Breast epithelium (tissue), 4 donors: ENCODE results near the gene TENM4. TPM values are rescaled to one million over a fixed set of nuclear protein-coding genes. Genes with fewer than 3 reads are reported as not detected.

ENCODE experiments used
- DNase-seq, 2 donors: peaks; one replicate each; pipeline ENCODE4 v3.0.0-alpha.2; 2019; ENCODE audit warnings: low spot score in 2 of 2
- H3K27ac ChIP-seq, 2 donors: fragments of 200-600 bp; sonication (generic) in 1 of 2; one replicate each; pipeline ENCODE4 v1.5.1; 2016 to 2019; ENCODE audit warnings: mild to moderate bottlenecking in 1 of 2
- H3K27me3 ChIP-seq, 2 donors: fragments of 200-600 bp; sonication (generic) in 1 of 2; one replicate each; pipeline versions ENCODE4 v1.5.1 to v1.6.0; 2017 to 2019; ENCODE audit warnings: control low read depth in 1 of 2, mild to moderate bottlenecking in 1 of 2
- H3K36me3 ChIP-seq: fragments of 200-600 bp; one replicate; pipeline ENCODE4 v1.5.1; 2019
- H3K4me1 ChIP-seq, 2 donors: fragments of 200-600 bp; sonication (generic); one replicate each; pipeline ENCODE4 v1.5.1; 2016 to 2019; ENCODE audit warnings: control low read depth in 1 of 2
- H3K4me3 ChIP-seq, 3 donors: fragments of 200-600 bp; sonication (generic); 1 replicate in 2 of 3; 2 replicates in 1 of 3; pipeline ENCODE4 v1.5.1; 2016 to 2019; ENCODE audit warnings: mild to moderate bottlenecking in 3 of 3, moderate library complexity in 2 of 3
- H3K9me3 ChIP-seq, 2 donors: fragments of 200-600 bp; sonication (generic) in 1 of 2; one replicate each; pipeline ENCODE4 v1.5.1; 2016 to 2019; ENCODE audit warnings: control low read depth in 1 of 2
- CTCF ChIP-seq, 3 donors: fragments of 450-650 bp; IDR thresholded peaks; one replicate each; pipeline ENCODE4 v1.5.1; 2016 to 2017; ENCODE audit warnings: antibody characterized with exemption in 3 of 3, mild to moderate bottlenecking in 3 of 3, moderate library complexity in 3 of 3
- POLR2A ChIP-seq: fragments of 450-650 bp; IDR thresholded peaks from one replicate; pipeline ENCODE4 v1.6.1; 2016; ENCODE audit warnings: antibody characterized with exemption, mild to moderate bottlenecking, moderate library complexity
- POLR2AphosphoS5 ChIP-seq, 3 donors: sonication (generic); formaldehyde crosslinking; IDR thresholded peaks; one replicate each; pipeline ENCODE4 v1.6.1; 2017; ENCODE audit warnings: antibody characterized with exemption in 3 of 3
- intact Hi-C: fragments of 100-400 bp; cut with DNase I; formaldehyde crosslinking; loops from one replicate; pipeline ENCODE4 v1.15.1; 2023; ENCODE audit warnings: low total_unique reads
- total RNA-seq, 3 donors: library from RNA; depleted of rRNA; stranded (reverse); fragments of >200 nt; gene quantifications; one replicate each; pipeline ENCODE4 v1.1.0, GENCODE V29; 2016

TENM4 gene
- total RNA-seq, 3 donors from 2014 or later: 0.29 to 7.9 (median 4.8) TPM

GRCh38 chr11:78689101-78689500 is 751.7 kb downstream of the TENM4 start:
- no peak for DNase-seq
- intact Hi-C loops: no loop called here
- H3K4me3 ChIP-seq: no peak overlapping the region

GRCh38 chr11:78688460-78688859 is 752.4 kb downstream of the TENM4 start:
- no peaks in the 10 kb centered on the region for H3K4me1 ChIP-seq
- DNase-seq: no peak
- intact Hi-C loops: no loop called here
- H3K9me3 ChIP-seq: no peaks in the 10 kb centered on the region
- peaks cover 0 to 5% of the 10 kb centered on the region in 2 donors for H3K27me3 ChIP-seq
- H3K36me3 ChIP-seq: no peaks in the 10 kb centered on the region
- H3K27ac ChIP-seq: no peak overlapping the region
- H3K4me3 ChIP-seq: no peak overlapping the region
- no peak for TF ChIP-seq POLR2A
- TF ChIP-seq POLR2AphosphoS5 (IDR thresholded peaks at IDR 0.05): no peak
- no peak for TF ChIP-seq CTCF (IDR thresholded peaks at IDR 0.05)

More at GRCh38 chr11:78689101-78689500, 751.7 kb downstream of the TENM4 start:
- H3K36me3 ChIP-seq: no peaks in the 10 kb centered on the region
- H3K27me3 ChIP-seq: peaks cover 0 to 5% of the 10 kb centered on the region in 2 donors
- H3K9me3 ChIP-seq: no peaks in the 10 kb centered on the region
- no peak for TF ChIP-seq POLR2A
- no peak for TF ChIP-seq POLR2AphosphoS5 (IDR thresholded peaks at IDR 0.05)
- no peak for TF ChIP-seq CTCF (IDR thresholded peaks at IDR 0.05)
- no peaks in the 10 kb centered on the region for H3K4me1 ChIP-seq
- H3K27ac ChIP-seq: no peak overlapping the region

- no peaks in the 10 kb centered on the region for H3K9me3 ChIP-seq
- H3K4me3 ChIP-seq: no peak overlapping the region
- no peak for DNase-seq
- H3K4me1 ChIP-seq: no peaks in the 10 kb centered on the region
- no peak for TF ChIP-seq POLR2A
- TF ChIP-seq POLR2AphosphoS5 (IDR thresholded peaks at IDR 0.05): no peak
- TF ChIP-seq CTCF (IDR thresholded peaks at IDR 0.05): no peak
- H3K36me3 ChIP-seq: no peaks in the 10 kb centered on the region
- intact Hi-C loops: no loop called here
- H3K27me3 ChIP-seq: peaks cover 0 to 5% of the 10 kb centered on the region in 2 donors
- no peak overlapping the region for H3K27ac ChIP-seq
Observed at GRCh38 chr11:78685156-78685555, 755.7 kb downstream of the TENM4 start.

GRCh38 chr11:78684377-78684776 is 756.5 kb downstream of the TENM4 start:
- no peaks in the 10 kb centered on the region for H3K36me3 ChIP-seq
- no peak for DNase-seq
- intact Hi-C loops: no loop called here

GRCh38 chr11:78683774-78684173 is 757.1 kb downstream of the TENM4 start:
- Histone ChIP-seq H3K4me1 (no peaks in the 10 kb centered on the region), H3K27me3 (peaks cover 0 to 5% of the 10 kb centered on the region in 2 donors), H3K9me3 (no peaks in the 10 kb centered on the region), H3K27ac (no peak overlapping the region), H3K36me3 (no peaks in the 10 kb centered on the region), H3K4me3 (no peak overlapping the region)
- no peak for DNase-seq
- intact Hi-C loops: no loop called here
- no peak for TF ChIP-seq POLR2A
- TF ChIP-seq POLR2AphosphoS5 (IDR thresholded peaks at IDR 0.05): no peak
- no peak for TF ChIP-seq CTCF (IDR thresholded peaks at IDR 0.05)

More at GRCh38 chr11:78684377-78684776, 756.5 kb downstream of the TENM4 start:
- H3K4me3 ChIP-seq: no peak overlapping the region
- no peak overlapping the region for H3K27ac ChIP-seq
- no peaks in the 10 kb centered on the region for H3K4me1 ChIP-seq
- H3K27me3 ChIP-seq: peaks cover 0 to 5% of the 10 kb centered on the region in 2 donors
- TF ChIP-seq POLR2AphosphoS5 (IDR thresholded peaks at IDR 0.05) (no peak), POLR2A (no peak), CTCF (IDR thresholded peaks at IDR 0.05) (no peak)
- H3K9me3 ChIP-seq: no peaks in the 10 kb centered on the region
